PC-9 (cell line): ENCODE results near the gene USF1.

Experiments
- CTCF ChIP-seq: fragments of 200-600 bp; sonication (generic); conservative IDR thresholded peaks from 2 replicates; pipeline ENCODE4 v1.6.1; 2017; ENCODE audit warnings: mixed run types, antibody characterized with exemption, mild to moderate bottlenecking, moderate library complexity
- EZH2 ChIP-seq: fragments of 200-600 bp; sonication (generic); IDR thresholded peaks from 2 replicates; pipeline ENCODE4 v1.8.0; 2017; ENCODE audit warnings: antibody characterized with exemption, low read depth

DNA sequence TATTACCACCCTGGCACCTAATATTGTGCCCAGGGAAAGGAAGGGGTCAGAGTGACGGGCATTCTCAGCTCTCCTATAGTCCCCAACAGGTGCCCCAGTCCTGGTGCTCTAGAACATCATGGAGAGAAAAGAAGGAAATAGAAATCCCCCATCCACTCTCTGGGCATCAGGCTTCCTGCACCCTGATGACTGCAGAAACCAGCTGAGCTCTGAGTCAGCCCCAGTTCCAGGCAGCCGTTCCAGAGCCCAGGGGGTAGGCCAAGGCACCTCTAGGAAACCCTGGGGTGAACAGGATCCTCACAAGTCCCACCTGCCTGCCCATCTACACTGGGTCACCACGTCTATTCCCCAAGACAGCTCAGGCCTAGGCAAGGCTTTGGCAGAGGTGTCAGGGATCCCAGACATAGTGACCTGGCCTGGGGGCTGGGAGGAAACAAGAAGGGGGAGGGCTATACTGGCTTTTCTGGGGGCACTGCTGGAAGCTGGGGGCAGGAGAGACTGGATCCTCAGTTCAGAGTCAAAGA, 42.9 kb upstream of the USF1 start:
- TF ChIP-seq CTCF = no peak
- TF ChIP-seq EZH2 = no peak
